Ammon's horn (tissue), 1 donor: ENCODE measurements around the gene OR6M1.

Experiments
- DNase-seq: peaks from one replicate; pipeline ENCODE4 v3.0.0-alpha.2; 2016; ENCODE audit warnings: low spot score

Gene OR6M1, protein sequence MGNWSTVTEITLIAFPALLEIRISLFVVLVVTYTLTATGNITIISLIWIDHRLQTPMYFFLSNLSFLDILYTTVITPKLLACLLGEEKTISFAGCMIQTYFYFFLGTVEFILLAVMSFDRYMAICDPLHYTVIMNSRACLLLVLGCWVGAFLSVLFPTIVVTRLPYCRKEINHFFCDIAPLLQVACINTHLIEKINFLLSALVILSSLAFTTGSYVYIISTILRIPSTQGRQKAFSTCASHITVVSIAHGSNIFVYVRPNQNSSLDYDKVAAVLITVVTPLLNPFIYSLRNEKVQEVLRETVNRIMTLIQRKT

DNA sequence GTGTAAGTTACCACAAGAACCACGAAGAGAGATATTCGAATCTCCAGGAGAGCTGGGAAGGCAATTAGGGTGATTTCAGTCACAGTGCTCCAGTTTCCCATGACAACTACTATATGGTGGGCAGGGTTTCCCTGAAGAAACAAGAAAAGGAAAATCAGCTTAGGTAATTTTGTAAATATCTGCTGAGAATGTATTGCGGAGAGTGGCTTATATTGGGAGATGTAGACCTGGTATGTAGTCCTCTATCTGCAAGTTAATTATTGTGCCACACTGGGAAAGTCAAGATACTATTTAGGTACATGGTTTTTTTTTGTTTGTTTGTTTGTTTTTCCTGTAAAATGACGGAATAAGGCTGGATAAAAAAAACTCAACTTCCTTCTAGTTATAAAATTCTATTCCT lies at the start of gene OR6M1:
OR6M1 (minus strand) TSS at position 101 of the 400 bp plus-strand sequence; CDS start at position 101, 0 bp downstream.
- no peak for DNase-seq

- no peak for DNase-seq
Observed at GRCh38 chr11:123853038-123853437, 46.9 kb upstream of the OR6M1 start.

GRCh38 chr11:123852321-123852720 lies 46.2 kb upstream of the OR6M1 start:
- no peak for DNase-seq

DNA sequence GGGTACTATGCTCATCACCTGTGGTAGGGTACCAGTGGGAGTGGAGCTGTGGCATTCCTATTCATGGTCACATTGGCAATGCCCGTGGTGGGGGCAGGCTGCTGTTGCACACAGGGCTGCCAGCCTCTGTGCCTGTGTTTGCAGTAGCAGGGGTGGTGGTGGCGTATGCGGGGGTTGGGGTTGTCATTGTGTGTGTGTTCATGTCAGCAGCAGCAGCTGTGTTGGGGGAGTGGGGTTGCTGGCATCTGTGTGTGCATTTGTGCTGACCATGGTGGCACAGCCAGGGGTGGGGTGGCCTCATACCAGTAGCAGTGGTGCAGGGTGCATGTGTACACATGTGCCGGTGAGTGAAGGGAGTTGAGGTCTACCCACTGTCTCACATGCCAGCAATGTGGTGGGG lies 45.0 kb upstream of the OR6M1 start:
- DNase-seq, result no peak

- no peak for DNase-seq
Observed at GRCh38 chr11:123841174-123841573, 35.0 kb upstream of the OR6M1 start.

DNA sequence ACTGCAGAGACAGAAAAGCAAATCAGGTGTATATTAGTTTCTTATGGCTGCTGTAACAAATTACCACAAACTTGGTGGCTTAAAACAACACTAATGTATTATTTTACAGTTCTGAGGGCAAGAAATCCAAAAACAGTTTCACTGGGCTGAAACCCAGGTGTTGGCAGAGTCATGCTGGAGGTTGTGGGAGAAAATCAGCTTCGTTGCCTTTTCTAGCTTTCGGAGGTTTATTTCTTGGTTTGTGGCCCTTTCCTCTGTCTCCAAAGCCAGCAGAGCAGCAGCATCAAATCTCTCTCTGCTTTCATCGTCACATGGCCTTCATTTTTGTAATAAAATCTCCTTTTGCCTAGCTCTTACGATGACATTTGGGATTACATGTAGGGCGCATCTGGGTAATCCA lies 33.0 kb upstream of the OR6M1 start:
- DNase-seq, result no peak

DNA sequence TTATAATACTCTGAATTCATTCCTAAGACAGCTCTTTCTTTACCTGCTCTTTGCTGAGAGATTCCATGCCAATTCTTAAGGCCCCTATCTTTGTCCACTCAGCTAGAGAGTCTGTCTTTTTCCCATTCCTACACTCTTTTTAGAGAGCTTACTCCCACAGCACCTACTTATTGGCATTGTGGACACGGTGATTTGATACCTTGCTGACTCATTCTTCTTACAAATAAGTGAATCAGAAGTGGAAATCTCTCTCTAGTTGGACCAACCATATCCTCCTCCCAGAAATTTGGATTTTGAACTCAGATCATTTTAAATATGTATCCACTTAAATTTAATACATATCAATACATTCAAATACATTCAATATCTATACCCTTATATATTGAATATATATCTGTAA lies 32.5 kb upstream of the OR6M1 start:
- no peak for DNase-seq

DNA sequence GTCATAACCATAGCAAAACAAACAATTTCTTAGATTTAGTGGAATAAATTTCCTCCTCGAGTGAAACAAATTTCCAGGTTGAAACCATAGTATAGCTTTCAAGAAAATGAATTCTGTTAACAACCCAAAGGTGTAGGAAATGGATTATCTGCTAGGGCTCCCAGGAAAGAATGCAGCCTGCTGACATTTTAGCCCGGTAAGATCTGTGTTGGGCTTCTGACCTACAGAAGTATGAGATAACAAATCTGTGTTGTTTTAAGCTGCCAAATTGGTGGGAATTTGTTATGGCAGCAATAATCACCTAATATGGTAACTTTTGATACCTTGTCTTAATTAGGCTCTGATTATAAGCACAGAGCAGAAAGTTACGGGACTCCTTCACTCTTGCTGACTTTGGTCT lies 32.0 kb upstream of the OR6M1 start:
- no peak for DNase-seq

- DNase-seq, result no peak
Observed at GRCh38 chr11:123833095-123833494, 26.9 kb upstream of the OR6M1 start.

GRCh38 chr11:123829745-123830144 lies 23.6 kb upstream of the OR6M1 start:
- DNase-seq, result no peak

DNA sequence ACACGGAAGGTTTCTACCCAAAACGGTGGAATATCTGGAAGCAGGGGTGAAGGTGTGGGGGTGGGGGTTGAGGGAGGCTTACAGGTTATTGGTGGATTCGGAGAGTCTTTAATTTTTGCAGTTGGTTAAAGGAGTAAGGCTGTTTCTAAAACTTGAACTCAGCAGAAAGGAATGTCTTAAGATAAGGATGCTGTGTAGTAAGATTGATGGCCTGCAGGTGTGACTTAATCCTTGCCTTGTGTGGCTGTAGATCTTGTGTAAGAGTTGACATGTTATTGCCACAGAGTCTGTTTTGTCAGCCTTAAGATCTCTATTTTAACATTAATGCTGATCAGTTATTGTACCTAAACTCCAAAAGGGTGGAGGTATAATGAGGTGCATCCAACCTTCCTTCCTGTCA lies 16.4 kb upstream of the OR6M1 start:
- DNase-seq, result no peak

DNA sequence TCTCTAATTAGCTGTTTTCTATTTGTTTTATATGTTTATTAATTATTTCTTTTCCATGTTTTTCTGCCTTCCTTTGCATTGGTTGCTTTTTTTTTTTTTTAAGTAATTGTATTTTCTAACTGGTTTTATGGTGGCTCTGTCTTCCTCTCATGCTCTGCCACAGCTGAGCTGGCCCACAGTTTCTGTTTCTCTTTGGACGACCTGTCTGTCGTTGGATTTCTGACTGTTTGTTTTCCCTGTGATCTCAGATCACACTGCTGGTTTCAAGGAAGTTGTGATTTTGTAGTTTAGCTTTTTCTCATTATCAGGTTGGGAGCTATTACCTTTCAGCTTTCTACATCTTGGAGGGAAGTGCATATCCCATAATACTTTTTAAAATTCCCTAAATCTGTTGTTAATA lies 15.9 kb upstream of the OR6M1 start:
- no peak for DNase-seq

GRCh38 chr11:123815122-123815521 lies 9.0 kb upstream of the OR6M1 start:
- no peak for DNase-seq

DNA sequence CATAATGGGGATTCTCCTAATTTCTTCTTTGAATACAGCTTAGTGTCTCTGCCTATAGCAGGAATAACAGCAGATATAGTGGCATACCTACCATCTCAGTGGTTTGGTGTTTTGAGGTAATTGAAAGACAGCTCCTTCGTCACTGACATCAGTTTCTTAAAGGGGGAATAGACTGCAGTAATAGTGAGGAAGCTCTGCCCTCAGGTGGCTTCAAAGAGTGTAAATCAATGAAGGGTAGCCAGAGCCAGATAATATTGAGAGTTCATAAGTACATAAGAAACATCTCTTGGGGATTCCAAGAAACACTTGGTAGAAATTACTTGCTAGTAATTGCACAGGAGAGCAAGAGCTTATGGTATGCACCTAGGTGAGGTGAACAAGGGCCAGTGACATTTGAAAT lies 4.4 kb downstream of the OR6M1 start:
- no peak for DNase-seq

- no peak for DNase-seq
Observed at GRCh38 chr11:123800036-123800435, 6.1 kb downstream of the OR6M1 start.

DNA sequence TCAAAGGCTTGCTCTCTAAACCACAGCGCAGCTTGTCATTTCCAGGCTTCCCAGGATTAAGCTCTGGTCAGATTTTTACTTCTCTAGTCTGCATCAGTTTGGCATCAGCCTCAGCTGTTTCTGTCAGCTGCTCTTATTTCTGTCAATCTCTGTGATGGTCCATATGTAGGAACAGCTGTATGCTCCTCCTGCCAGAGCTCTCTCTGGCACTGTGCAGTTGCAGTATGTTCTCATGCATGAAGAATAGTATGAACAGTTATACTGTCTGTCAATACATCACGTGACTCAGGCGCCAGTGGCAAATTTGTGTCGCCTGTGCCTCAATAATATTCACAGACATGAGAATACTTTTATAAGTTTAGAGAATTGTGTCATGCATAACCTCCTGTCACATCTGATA lies 6.7 kb downstream of the OR6M1 start:
- peak; percentile 3 for DNase-seq

GRCh38 chr11:123798513-123799252 lies 7.5 kb downstream of the OR6M1 start:
- DNase-seq, result no peak

DNA sequence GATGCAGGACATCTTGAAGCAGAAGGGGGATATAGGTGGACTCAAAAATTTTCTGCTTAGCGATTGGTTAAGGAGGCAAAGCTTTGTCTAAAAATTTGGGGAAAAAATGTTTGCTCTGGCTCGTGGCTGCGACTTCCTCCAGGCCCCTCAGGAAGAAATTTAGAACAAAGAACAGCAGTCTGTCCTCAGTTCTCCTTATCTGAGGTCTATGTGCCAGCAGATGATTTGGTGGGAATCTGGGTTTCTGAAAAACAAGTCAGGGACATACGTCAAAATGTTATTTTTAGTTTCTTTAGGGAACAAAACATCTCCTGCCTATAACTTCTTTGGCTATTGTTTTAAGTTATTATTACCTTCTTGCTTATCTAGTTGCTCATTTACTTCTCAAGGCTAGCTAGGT lies 8.1 kb downstream of the OR6M1 start:
- DNase-seq, result no peak

DNA sequence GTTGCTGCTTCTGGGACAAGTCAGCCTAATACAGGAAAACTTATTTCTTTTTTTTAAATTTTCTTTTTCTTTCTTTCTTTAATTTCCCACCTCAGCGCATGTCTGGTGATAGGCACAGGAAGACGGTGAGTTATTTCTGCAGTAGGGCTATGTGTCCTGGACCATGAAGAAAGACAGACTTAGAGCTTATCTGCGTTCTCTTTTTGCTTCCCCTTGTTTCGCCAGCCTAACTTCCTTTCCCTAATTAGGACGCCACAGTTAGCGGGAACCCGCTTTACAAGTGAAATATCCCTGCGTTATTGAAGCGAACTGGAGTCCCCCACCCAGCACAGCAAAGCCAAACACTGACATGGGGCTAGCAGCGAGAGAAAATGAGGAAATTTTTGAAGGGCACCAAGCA lies 8.6 kb downstream of the OR6M1 start:
- no peak for DNase-seq

DNA sequence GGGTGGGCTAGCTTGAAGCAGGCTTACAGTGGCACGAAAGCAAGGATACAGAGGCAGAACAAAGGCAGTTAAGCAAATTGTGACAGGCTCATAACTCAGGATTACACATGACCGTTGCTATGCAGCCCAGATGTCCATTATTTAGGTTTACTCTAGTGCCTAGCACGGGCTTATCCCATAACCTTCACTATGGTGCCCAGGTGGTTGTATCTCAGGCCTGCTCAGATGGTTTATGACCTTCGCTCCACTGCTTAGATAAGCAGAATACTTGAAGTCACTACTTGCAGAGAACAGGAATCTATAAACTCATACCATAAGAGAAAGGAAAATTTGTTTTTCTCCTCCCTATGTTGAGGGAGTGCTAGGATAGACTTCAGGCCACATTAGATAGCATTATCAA lies 9.0 kb downstream of the OR6M1 start:
- no peak for DNase-seq

GRCh38 chr11:123796226-123796625 lies 9.9 kb downstream of the OR6M1 start:
- DNase-seq, result no peak

DNA sequence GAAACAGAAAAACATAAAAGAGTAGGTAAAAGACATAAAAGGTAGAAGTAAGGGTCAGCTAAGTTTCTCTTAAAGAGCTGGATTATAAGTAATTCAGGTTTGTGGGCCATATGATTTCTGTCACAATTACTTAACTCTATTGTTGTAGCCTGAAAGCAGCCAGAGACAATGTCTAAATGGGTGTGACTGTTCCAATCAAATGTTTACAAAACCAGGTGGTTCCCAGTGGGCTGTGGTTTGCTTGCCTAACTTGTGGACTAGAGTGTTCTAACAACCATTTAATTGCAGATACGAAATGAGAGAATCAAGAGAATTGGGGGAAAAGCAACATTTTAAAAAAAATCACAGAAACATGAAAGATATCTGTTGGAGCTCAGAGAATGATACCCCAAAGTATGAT lies 22.6 kb downstream of the OR6M1 start:
- DNase-seq, result no peak

DNA sequence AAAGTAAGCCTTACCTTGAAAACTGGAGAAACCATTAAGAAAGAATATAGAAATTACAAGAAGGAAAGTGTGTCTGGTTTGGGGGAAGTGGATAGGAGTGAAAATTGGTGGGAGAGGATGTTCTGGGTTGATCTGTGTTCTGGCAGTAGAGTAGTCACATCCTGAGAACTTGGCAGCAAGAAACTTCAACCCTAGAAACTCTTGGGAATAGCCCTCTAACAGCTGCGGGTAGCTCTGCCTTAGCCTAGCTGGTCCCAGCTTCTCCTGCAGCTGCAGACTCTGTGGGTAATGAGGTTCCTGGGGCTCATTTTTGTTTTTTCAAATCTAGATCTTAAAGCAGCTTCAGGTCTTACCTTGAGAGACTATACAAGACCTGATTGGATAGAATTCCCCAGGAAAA lies 27.6 kb downstream of the OR6M1 start:
- DNase-seq, result no peak
